GM20431 (cell line): Measurements from ENCODE around the gene SMIM34.
"Not testable (repeated sequence)": the region's sequence is repeated elsewhere in the genome, so short reads cannot be mapped to it uniquely, and the experiment has no call there.

Source experiments
- in situ Hi-C: fragments of 300-500 bp; cut with MseI, MboI; formaldehyde crosslinking; loops from one replicate; pipeline ENCODE4 v1.15.0; 2020; ENCODE audit warnings: low sequenced_read_pairs; ENCODE audit not compliant: unreplicated experiment

Gene SMIM34

DNA sequence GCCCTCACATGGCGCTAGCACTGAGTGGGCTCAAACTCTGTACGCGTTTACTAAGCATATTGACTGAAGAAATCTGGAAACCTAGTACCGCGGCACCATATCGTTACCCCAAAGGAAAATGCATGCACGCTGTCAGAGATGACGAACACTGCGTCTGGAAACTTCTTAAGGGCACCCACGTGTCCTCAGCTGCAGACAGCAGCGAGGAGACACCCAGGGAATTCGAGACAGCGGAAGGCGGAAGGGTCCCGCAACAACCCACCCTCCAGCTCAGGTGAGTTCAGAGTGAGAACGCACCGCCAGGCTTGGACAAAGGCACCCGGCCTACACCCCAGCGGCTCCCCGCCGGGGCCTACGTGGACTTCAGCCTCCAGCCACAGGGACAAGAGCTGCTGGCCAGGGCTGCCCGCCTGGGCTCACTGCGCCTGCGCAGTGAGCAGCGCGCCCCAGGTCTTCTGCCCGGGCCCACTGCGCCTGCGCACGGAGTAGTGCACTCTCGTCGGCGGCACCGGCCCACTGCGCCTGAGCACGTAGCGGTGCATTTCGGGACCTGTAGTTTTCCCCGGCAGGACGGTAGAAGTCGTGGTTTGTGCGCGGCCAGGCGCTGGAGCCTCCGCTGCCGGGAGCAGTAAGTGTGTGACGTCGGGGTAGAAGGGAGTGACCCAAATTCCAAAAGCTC lies 48.7 kb downstream of the SMIM34 start, which contains the start of gene SMIM11:
Gene SMIM11 (plus strand): TSS at position 568 of the 679 bp plus-strand sequence. CDS start 3,998 bp downstream, outside the sequence.
- in situ Hi-C loops, result not testable (repeated sequence)

DNA sequence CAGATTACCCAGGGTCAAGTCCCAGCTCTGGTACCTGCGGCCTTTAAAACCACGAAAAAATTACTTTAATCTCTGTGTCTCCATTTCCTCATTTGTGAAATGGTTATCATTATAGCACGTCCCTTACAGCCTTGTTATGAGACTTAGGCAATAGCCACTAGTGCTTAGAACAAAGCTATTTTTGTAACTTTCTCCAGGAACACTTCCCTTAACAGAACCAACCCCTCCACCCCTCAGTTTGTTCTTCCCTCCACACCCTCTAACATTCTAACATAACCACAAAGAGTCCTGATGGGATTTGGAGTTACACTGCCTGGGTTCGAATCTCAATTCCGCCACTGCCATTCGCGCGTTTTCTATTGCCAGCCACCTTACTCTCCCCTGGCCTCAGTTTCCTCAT lies 49.3 kb downstream of the SMIM34 start:
- in situ Hi-C loops, result not testable (repeated sequence)

- in situ Hi-C loops, result no loop called here
Measured at GRCh38 chr21:34372321-34372720, 51.4 kb downstream of the SMIM34 start.

DNA sequence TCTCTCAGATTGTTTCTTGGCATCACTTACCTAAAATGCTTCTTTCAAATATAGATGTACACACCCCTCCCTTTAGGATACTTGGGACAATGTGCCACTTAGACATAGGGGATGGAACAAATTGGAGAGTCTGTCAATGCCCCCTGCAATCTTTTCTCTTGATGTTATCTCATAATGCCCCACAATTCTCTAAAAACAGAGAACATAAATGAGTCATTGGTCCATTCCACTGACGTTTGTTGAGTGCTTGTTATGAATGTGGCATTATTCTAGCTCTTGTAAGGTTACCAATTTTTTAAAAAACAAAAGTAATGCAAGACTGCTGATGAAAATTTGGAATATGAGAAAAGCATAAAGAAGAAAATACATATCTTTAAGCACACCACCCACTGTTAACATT lies 54.0 kb downstream of the SMIM34 start:
- in situ Hi-C loops, result no loop called here
